Measurements from ENCODE around the gene TUFT1.
A peak's percentile ranks its signal among the peaks of the same experiment; 100 is the strongest.

Gene TUFT1

GRCh38 chr1:151613282-151613780 lies 73.2 kb downstream of the TUFT1 start (continued):
- TF ChIP-seq TCF7L2 (IDR thresholded peaks at IDR 0.05; ENCODE audit: borderline replicate concordance, low read depth, low read length), result no peak
- TF ChIP-seq KLF1 (tag by site-specific recombination; IDR thresholded peaks at IDR 0.05), result 0 out of 2 replicates have a peak, but pooled peaks have one; percentile 25
- peak; percentile 14; the same call in 1 of the 2 replicates for TF ChIP-seq SP2 (tag by site-specific recombination; IDR thresholded peaks at IDR 0.05)
- TF ChIP-seq ZSCAN18 (tag by site-specific recombination; IDR thresholded peaks at IDR 0.05), result no peak
- TF ChIP-seq PRDM10 (tag by site-specific recombination; IDR thresholded peaks at IDR 0.05), result peak; percentile 92
- no peak for TF ChIP-seq ZNF560 (tag by site-specific recombination; IDR thresholded peaks at IDR 0.05; ENCODE audit: borderline replicate concordance)
- TF ChIP-seq ZNF350 (tag by site-specific recombination; IDR thresholded peaks at IDR 0.05), result no peak
- no peak for TF ChIP-seq PRDM2 (tag by site-specific recombination; IDR thresholded peaks at IDR 0.05; ENCODE audit: borderline replicate concordance)
- no peak for TF ChIP-seq ZNF792 (tag by site-specific recombination; IDR thresholded peaks at IDR 0.05)
- TF ChIP-seq ZNF214 (tag by site-specific recombination; IDR thresholded peaks at IDR 0.05; ENCODE audit: borderline replicate concordance), result no peak
- TF ChIP-seq EGR2 (tag by site-specific recombination; IDR thresholded peaks at IDR 0.05; ENCODE audit: low read depth), result peak; percentile 43; the same call in 1 of the 2 replicates
- TF ChIP-seq ZNF514 (tag by site-specific recombination; IDR thresholded peaks at IDR 0.05), result no peak
- no peak for TF ChIP-seq ZBTB49 (tag by site-specific recombination; IDR thresholded peaks at IDR 0.05; ENCODE audit: low read depth)
- no peak for TF ChIP-seq ZBTB6 (tag by site-specific recombination; IDR thresholded peaks at IDR 0.05)
- TF ChIP-seq ZNF626 (tag by site-specific recombination; IDR thresholded peaks at IDR 0.05), result no peak
- TF ChIP-seq ZNF366 (tag by site-specific recombination; conservative IDR thresholded peaks at IDR 0.05), result peak; percentile 35; the same call in 1 of the 2 replicates
